K562 (cell line): ENCODE measurements around the gene PHOX2A. TPM values are rescaled to one million over a fixed set of nuclear protein-coding genes. Genes with fewer than 3 reads are reported as not detected.

ENCODE experiments used
- ATAC-seq: fragments of 200-7000 bp; cut with Tn5 transposase; 3 replicates; pipeline ENCODE4 v1.9.1; 2020; ENCODE audit warnings: moderate library complexity
- BruUV-seq: library from RNA; stranded (reverse); fragments of 400-500 nt; replicated peaks from 2 replicates; lab custom pipeline; 2021; lab: Mats Ljungman, UMichigan
- CTCF ChIA-PET: fragments of 300-600 bp; formaldehyde crosslinking; extraction: SDS; loops from one replicate; lab custom pipeline; 2021; ENCODE audit warnings: low intra/inter-chr PET ratio; lab: Yijun Ruan, JAX
- POLR2A ChIA-PET: fragments of 300-600, 350-650 bp; sonication (Branson Sonifier 250); formaldehyde crosslinking; extraction: SDS; loops from one replicate; lab custom pipeline; 2021; ENCODE audit warnings: antibody characterized with exemption, inconsistent platforms; lab: Yijun Ruan, JAX
- DNase-seq, 4 experiments: peaks; one replicate each; pipeline versions ENCODE4 v3.0.0 to v3.0.0-alpha.2; 2011 to 2018; ENCODE audit warnings: low spot score in 3 of 4, mixed read lengths in 3 of 4; ENCODE audit errors: extremely low read depth in 1 of 4
- FAIRE-seq: peaks from 2 replicates; lab custom pipeline; 2011; peaks lifted over from hg19 to GRCh38; lab: Jason Lieb, UNC
- H2AFZ ChIP-seq: 2 replicates; pipeline ENCODE4 v1.6.0; 2011; ENCODE audit warnings: low read depth, low read length, control low read depth, inconsistent platforms
- H3K27ac ChIP-seq: fragments of 200-600 bp; 3 replicates; pipeline ENCODE4 v1.8.0; 2011; ENCODE audit warnings: low read depth, mild to moderate bottlenecking, control low read depth, inconsistent platforms, low read length, moderate library complexity, mixed read lengths; ENCODE audit errors: extremely low read depth
- H3K27me3 ChIP-seq, 2 experiments: fragments of 300-600 bp in 1 of 2; 2 replicates in 1 of 2; 3 replicates in 1 of 2; pipeline versions ENCODE4 v1.6.0 to v1.8.0; 2011; ENCODE audit warnings: inconsistent platforms in 2 of 2, low read length in 2 of 2, mild to moderate bottlenecking in 1 of 2, mixed read lengths in 1 of 2, moderate library complexity in 1 of 2; ENCODE audit not compliant: control insufficient read depth in 2 of 2, insufficient read depth in 2 of 2
- H3K36me3 ChIP-seq: fragments of 300-600 bp; 3 replicates; pipeline ENCODE4 v1.8.0; 2011; ENCODE audit warnings: mild to moderate bottlenecking, low read length, inconsistent platforms; ENCODE audit not compliant: control insufficient read depth, insufficient read depth
- H3K4me1 ChIP-seq, 2 experiments: fragments of 200-600 bp in 1 of 2; replicated peaks in 1 of 2; 2 replicates in 1 of 2; 3 replicates in 1 of 2; pipeline versions ENCODE4 v1.5.1 to v1.8.0; 2011; ENCODE audit warnings: inconsistent platforms in 2 of 2, low read length in 2 of 2, mild to moderate bottlenecking in 1 of 2, mixed read lengths in 1 of 2, moderate library complexity in 1 of 2; ENCODE audit not compliant: control insufficient read depth in 2 of 2, insufficient read depth in 2 of 2
- H3K4me2 ChIP-seq: 2 replicates; pipeline ENCODE4 v1.6.1; 2011; ENCODE audit warnings: low read length, control low read depth, inconsistent platforms, mixed read lengths; ENCODE audit not compliant: insufficient read depth
- H3K4me3 ChIP-seq: fragments of 200-600 bp; sonication (generic), shearing (Covaris generic); 2 replicates; pipeline ENCODE4 v1.5.1; 2016; ENCODE audit warnings: control low read depth, inconsistent platforms
- H3K79me2 ChIP-seq: fragments of 200-600 bp; 3 replicates; pipeline ENCODE4 v1.8.0; 2011; ENCODE audit warnings: low read length, inconsistent platforms; ENCODE audit not compliant: control insufficient read depth, insufficient read depth
- H3K9ac ChIP-seq, 2 experiments: 2 replicates each; pipeline versions ENCODE4 v1.6.0 to v1.6.1; 2011; ENCODE audit warnings: low read depth in 2 of 2, low read length in 2 of 2, control low read depth in 1 of 2, inconsistent platforms in 1 of 2, mild to moderate bottlenecking in 1 of 2, mixed read lengths in 1 of 2; ENCODE audit not compliant: insufficient read depth in 1 of 2
- H3K9me1 ChIP-seq: one replicate; pipeline ENCODE4 v1.6.0; 2011; ENCODE audit warnings: inconsistent platforms, mild to moderate bottlenecking, low read length, moderate library complexity; ENCODE audit not compliant: control insufficient read depth, insufficient read depth
- H3K9me3 ChIP-seq: replicated peaks from 2 replicates; pipeline ENCODE4 v1.5.1; 2011; ENCODE audit warnings: low read depth, low read length, inconsistent platforms; ENCODE audit not compliant: control insufficient read depth, insufficient read depth
- H4K20me1 ChIP-seq: replicated peaks from 2 replicates; pipeline ENCODE4 v1.6.1; 2011; ENCODE audit warnings: low read length, inconsistent platforms, mixed read lengths; ENCODE audit not compliant: control insufficient read depth, insufficient read depth
- SRSF3 ChIP-seq: fragments of 200-400 bp; formaldehyde crosslinking; IDR thresholded peaks from 2 replicates; pipeline ENCODE4 v1.6.1; 2016; ENCODE audit warnings: mild to moderate bottlenecking, low read length, moderate library complexity; ENCODE audit not compliant: insufficient read depth
- ZBTB33 ChIP-seq: sonication (generic); formaldehyde crosslinking; IDR thresholded peaks from 2 replicates; pipeline ENCODE4 v1.8.1; 2023; ENCODE audit warnings: mild to moderate bottlenecking, missing genetic modification reagents
- WGBS: fragments of 100-300 bp; shearing (Covaris generic); methylation state at CpG from one replicate; pipeline ENCODE4 v1.1.6; 2016; ENCODE audit warnings: low coverage, mixed read lengths; ENCODE audit not compliant: insufficient coverage; ENCODE audit errors: missing lambda C conversion rate; 5-methylcytosine and 5-hydroxymethylcytosine counted together
- in situ Hi-C: fragments of 300-500 bp; cut with MboI; formaldehyde crosslinking; loops from 4 replicates; pipeline ENCODE4 v1.15.0; 2018; ENCODE audit warnings: inconsistent platforms, mixed read lengths
- intact Hi-C: fragments of 100-400 bp; cut with micrococcal nuclease; formaldehyde crosslinking; loops from 2 replicates; pipeline ENCODE4 v1.14.2; 2022
- polyA plus RNA-seq, 8 experiments: library from polyadenylated mRNA; depleted of rRNA in 4 of 8; stranded (reverse) in 5 of 8; unstranded in 3 of 8; fragments of >200 nt; fragmentation: Nextera tagmentation in 2 of 8; fragmentation: Illumina TruSeq in 1 of 8; extraction: Ambion mirVana in 2 of 8; extraction: Trizol in 1 of 8; gene quantifications; 2 replicates each; pipeline versions ENCODE4 v1.2.1 to v1.2.3, GENCODE V29; 2011 to 2014; ENCODE audit warnings: inconsistent platforms in 1 of 8, missing spikeins in 1 of 8
- total RNA-seq, 7 experiments: library from RNA; depleted of rRNA in 6 of 7; stranded (reverse); fragments of >200 nt in 6 of 7; fragmentation: Illumina TruSeq in 2 of 7; extraction: Trizol in 2 of 7; gene quantifications; 2 replicates each; pipeline versions ENCODE4 v1.2.1 to v1.2.3, GENCODE V29; 2011 to 2021; ENCODE audit warnings: low replicate concordance in 1 of 7

The PHOX2A gene
- total and polyA plus RNA-seq, 9 of the 15 experiments (the other 6 are each of a cell fraction or from before 2014, with no cell fraction given) = not detected

GRCh38 chr11:72243173-72244059 is 560 bp downstream of the PHOX2A start:
- in situ Hi-C loops (no loop called here), intact Hi-C loops (no loop called here)
- 74% methylated on average over 21 of the region's 58 CpGs for WGBS
- Histone ChIP-seq H3K27ac (no peak overlapping the region), H3K4me2 (no peak overlapping the region), H3K36me3 (peaks cover 3% of the 10 kb centered on the region; the same call in 1 of the 3 replicates), H3K9me3 (no peaks in the 10 kb centered on the region), H3K9me1 (no peaks in the 10 kb centered on the region), H3K4me3 (no peak overlapping the region), H3K4me1 (peaks cover 0 to 26% of the 10 kb centered on the region in 2 experiments; a peak in 2 of 5 replicates), H2AFZ (no peak overlapping the region), H3K27me3 (peaks cover 25 to 34% of the 10 kb centered on the region in 2 experiments), H3K79me2 (no peaks in the 10 kb centered on the region), H3K9ac (no peak overlapping the region), H4K20me1 (no peaks in the 10 kb centered on the region)
- no peak for DNase-seq
- TF ChIP-seq SRSF3 = no peak
- peak; percentile 64; the same call in 1 of the 2 replicates for TF ChIP-seq ZBTB33 (CRISPR knock-in tag)
- ATAC-seq = no peak
- BruUV-seq = no TSS peak
- POLR2A ChIA-PET = interaction anchor here (0.6 kb wide), 1 partner anchor 176 kb away, joined by 4 read pairs; no protein-coding TSS in a partner anchor
- FAIRE-seq = no peak
- CTCF ChIA-PET = interaction anchor here (0.7 kb wide), 1 partner anchor 19 kb away, joined by 3 read pairs; no protein-coding TSS in a partner anchor
